ENCODE measurements around the gene NXPH1. TPM values are rescaled to one million over a fixed set of nuclear protein-coding genes. Genes with fewer than 3 reads are reported as not detected.

Gene NXPH1
- total RNA-seq, 1 experiment from 2014 or later = not detected

DNA sequence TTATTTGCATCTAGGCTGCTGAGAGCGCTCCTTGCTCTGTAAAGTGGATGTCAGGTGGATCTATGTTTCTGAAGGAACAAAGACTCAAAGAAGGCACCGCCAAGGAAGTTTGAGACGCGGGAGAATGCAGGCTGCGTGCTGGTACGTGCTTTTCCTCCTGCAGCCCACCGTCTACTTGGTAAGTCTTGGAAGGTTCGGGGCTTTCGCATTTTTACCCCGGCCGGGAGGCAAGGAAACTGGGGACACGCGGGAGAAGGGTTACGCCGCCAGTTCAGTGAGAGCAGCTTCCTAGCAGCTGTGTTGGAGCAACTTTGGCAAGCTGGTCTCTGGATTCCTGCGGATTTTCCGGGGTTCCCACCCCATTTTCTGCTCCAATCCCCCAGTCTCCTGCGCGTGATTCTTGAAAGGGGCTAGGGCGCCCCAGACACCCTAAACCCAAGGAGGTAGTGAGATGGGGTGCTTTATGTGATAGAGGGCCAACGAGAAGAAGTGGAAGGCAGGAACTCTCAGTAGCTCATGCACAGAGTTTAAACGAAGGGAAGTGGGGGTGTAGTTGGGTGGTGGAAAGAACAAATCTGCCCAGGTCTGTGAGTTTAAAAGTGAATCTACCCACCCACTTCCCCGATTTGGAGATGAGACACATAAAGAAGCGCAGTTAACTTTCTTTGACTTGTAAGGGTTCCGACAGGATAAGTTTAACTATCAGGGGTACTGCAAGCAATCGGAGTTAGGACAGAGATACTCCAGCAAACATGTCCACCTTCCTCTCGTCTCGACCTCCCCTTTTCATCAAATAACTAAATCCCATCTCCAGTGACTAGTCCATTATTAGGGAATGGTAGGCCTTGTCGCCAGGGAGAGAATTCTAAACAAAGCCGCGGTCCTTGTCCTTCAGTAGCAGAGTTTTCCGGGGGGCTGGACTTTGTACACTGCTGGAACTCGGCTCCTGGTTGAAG is 2.5 kb downstream of the NXPH1 start:
- no peak for DNase-seq (ENCODE audit: low read depth)

DNA sequence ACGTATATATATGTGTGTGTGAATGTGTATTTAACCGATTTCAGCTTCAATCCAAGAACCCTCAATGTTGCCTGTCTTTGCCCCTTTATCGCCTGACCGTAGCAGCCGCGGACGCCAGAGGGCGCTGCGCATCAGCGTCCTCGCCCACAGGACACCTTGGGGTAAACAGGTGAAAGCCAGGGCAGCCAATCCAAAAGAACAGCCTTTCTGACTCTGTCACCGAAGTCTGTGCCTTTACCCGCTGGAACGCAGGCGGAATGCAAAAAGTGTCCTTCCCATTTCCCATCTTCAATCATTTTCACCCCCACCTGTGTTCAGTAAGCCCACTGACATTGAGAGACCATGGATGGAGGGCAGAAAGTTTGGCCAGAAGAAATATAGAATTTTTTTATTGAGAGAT is 3.6 kb downstream of the NXPH1 start:
- peak; percentile 30 for DNase-seq (ENCODE audit: low read depth)

GRCh38 chr7:8437606-8438005 is 4.2 kb downstream of the NXPH1 start:
- no peak for DNase-seq (ENCODE audit: low read depth)

DNA sequence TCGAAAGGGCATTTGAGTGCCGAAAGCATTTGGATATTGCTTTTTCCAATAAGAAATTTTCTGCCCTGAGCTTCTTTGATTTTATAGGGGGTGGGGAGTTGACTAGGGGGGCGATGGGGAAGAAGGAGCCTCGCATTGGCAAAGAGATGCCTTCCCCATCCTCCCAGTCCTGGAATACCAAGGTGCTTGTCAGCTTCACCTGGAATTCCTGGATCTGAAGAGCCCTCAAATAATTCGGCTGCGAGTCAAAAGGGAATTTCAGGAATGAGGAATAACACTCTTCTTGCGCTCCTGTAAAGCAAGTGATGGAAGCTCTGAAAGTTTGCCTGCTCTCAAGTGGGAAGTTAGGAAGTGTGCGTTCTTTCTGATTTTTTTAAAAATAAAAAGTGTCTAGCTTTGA is 7.3 kb downstream of the NXPH1 start:
- DNase-seq (ENCODE audit: low read depth) = no peak

GRCh38 chr7:8441106-8441965 is 7.9 kb downstream of the NXPH1 start:
- DNase-seq (ENCODE audit: low read depth) = no peak

GRCh38 chr7:8442051-8442813 is 8.8 kb downstream of the NXPH1 start:
- no peak for DNase-seq (ENCODE audit: low read depth)

DNA sequence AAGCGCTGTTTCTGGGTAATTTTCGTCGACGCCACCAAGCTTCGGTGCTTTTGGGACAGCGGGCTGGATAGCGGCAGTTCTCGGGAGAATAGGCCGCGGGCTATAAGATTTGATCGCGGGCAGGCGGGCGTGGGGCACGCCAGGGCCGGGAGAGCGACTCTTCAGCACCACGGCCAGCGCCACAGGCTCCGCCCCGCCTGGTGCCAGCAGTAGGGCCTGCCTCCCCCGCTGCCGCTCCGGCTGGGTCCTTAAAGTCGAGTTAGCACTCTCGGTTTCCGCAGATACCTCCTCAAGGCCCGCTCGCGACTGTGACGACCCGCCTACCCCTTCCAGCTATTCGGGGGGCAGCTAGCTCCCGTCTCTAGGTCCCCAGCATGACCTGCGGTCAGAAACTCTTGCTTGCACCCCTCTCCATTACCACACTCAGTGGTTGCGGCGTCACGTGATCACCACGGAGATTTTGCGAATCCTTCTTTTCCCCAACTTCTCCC is 9.4 kb downstream of the NXPH1 start:
- DNase-seq (ENCODE audit: low read depth) = peak; percentile 18

DNA sequence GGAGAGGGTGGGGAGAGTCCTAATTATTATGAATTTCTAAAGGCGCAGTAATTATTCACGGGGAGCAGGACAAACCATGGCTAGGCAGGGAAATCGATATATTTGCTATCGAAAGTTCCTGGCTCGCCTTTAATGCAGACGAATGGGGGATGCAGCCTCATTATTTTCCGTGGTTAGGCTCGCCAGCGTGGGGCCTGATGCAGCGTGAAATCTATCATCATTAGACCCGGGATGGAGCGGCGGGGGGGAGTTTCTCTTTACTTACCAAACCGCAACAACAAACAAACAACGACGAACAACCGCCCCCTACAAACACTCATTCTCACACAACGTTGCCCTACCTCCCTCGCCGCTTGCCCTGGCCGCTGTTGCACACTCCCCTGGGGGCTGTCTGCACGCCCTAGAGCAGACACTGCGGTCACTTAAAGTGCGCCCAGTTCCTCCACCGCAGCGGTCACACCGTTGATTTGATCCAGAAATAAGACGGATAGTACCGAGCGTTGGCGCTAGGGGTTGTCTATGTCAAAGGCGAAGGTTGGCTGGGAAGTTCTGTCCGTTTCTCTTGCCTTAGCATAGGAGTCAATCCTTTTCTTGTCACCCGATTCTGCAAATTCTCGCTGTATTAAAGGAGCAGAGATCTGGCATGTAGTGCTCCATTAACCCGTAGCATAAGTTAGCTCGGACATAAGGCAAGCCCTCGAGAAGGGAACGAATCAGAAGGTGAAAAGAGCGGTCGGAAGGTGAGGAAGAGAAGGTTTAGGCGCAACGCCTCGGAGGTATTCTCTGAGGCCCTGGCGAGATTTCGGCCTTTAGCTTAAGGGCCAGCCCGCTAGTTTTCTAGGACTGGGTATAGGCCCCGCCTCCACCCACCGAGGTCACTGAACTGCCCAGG is 10.4 kb downstream of the NXPH1 start:
- DNase-seq (ENCODE audit: low read depth) = no peak

DNA sequence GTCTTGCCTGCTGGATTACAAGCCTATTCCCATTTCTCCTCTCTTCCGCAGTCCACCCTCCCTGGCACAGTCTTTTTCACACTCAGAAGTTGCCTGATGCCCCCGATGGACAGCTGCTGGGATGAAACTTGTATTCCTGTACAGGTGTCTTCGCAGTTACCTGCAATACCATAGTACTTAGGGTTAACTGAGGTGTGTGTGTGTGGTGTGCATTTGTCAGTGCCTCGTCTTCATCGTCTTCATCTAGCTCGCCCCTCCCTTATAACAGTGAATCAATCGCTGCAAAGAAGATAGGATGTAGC is 11.0 kb downstream of the NXPH1 start:
- no peak for DNase-seq (ENCODE audit: low read depth)

GRCh38 chr7:8453535-8453934 is 20.1 kb downstream of the NXPH1 start:
- no peak for DNase-seq (ENCODE audit: low read depth)

GRCh38 chr7:8455426-8455825 is 22.0 kb downstream of the NXPH1 start:
- DNase-seq (ENCODE audit: low read depth) = no peak

GRCh38 chr7:8462309-8462708 is 28.9 kb downstream of the NXPH1 start:
- no peak for DNase-seq (ENCODE audit: low read depth)

DNA sequence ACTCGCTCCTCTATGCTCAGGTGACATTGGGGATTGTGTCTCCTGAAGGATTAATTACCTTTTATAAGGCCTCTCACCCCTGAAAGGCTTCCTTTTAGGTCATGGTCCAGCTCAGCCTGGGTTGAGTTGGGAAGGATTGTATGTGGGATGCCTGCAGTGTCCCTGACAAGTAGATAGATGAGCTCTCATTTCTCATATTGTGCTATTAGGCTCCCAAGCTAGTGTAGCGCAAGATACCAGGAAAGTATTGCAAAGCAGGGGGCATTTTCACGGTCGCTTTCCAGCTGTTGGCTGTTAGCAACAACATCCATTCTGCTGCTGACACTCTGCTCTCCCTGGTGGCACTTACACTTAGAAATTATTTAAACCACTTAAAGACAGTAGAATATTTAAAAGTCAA is 31.9 kb downstream of the NXPH1 start:
- DNase-seq (ENCODE audit: low read depth) = no peak

- peak; percentile 62 for DNase-seq (ENCODE audit: low read depth)
These were observed 47.1 kb downstream of the NXPH1 start for GRCh38 chr7:8480527-8480926.

GRCh38 chr7:8481096-8481495 is 47.7 kb downstream of the NXPH1 start:
- DNase-seq (ENCODE audit: low read depth) = no peak

DNA sequence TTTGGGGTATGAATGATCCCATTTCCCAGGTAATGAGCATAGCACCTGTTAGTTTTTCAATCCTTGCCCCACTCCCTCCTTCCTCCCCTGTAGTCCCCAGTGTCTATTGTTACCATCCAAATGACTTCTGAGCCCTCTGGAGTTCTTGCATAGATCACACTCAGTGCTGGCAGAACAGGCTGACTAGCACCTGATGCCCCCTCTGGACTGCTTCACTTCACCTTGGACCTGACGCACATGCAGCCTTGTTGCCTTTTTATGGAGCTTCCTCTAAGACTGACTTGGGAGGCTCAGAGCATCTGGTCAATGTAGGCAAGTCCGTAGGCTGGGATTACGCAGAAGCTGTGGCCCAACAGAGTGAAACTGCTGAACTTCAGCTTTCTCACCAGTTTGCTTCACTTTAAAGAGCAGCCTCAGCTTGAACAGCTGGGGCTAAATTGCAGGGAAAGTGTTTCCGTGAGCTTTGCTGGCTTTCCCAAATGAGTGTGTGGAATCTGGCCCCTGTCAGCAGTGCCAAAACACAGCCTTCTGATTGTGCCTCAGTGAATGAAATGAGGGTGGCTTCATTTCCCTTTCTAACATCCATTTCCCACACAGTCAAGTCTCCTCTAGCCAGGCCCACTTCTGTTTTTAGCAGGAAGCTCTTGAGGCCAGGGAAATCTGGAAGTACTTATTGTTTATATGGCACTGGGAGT is 48.5 kb downstream of the NXPH1 start:
- no peak for DNase-seq (ENCODE audit: low read depth)

DNA sequence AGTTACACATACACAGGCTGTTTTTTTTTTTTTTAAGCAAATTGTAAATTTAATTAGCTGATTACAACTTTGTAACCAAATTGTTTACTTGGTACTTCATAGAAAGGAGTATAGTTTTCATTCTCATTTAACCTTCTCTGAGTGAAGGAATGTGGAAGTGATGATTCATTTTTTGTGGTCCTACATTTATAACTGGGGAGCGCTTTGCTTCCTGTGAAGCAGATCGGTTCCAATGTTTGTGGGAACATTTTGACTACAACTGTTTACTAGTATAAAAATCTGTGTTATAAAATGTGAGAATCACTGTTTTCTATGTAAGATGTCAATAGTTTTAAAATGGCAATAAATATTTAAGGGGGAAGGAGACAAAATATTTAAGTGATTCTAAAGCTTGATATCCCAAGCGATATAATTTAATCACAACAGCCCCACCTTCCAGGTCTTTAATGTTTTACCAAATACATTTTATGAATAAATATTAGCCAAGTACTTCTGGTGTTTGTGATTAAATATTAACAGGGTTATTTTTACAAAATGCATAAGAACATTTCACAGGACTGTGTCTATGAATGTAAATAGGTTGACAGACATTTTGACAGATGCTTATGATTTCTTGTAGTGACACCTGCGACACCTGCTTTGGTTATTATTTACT is 57.1 kb downstream of the NXPH1 start:
- peak; percentile 40 for DNase-seq (ENCODE audit: low read depth)

DNA sequence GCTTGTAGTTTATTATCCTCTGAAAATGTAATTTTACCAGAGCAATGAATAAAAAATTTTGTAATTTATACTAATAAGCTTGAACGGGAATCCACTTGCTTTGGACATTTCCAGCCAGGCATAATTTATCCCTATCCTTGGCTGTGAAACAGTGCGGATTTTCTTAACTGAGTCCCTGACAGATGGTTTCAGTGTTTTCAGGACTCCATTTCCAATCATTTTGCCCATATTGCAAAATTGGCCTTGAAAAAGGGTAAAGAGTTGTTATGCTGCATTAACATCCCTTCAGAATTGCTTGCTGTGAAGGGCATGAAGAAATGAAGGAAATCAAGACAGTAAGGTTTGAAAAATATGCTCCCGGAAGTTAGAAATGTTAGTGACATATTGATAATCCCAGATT is 57.7 kb downstream of the NXPH1 start:
- no peak for DNase-seq (ENCODE audit: low read depth)
